ACC112 (cell line): ENCODE measurements around the gene FOSB.

Experiments used
- H2AFZ ChIP-seq: fragments of 200-600 bp; sonication (generic); one replicate; pipeline ENCODE4 v1.6.0; 2017; ENCODE audit warnings: antibody characterized with exemption, low read length; ENCODE audit not compliant: unreplicated experiment
- H3K27ac ChIP-seq: fragments of 200-600 bp; sonication (generic); 2 replicates; pipeline ENCODE4 v1.5.1; 2014; ENCODE audit warnings: low read depth, mild to moderate bottlenecking, antibody characterized with exemption, low read length, moderate library complexity
- H3K27me3 ChIP-seq: fragments of 200-600 bp; sonication (generic); 2 replicates; pipeline ENCODE4 v1.6.1; 2014; ENCODE audit warnings: mild to moderate bottlenecking, antibody characterized with exemption, low read length, moderate library complexity, mixed read lengths; ENCODE audit not compliant: insufficient read depth
- H3K36me3 ChIP-seq: fragments of 200-600 bp; sonication (generic); 2 replicates; pipeline ENCODE4 v1.6.1; 2016; ENCODE audit warnings: mild to moderate bottlenecking, antibody characterized with exemption, low read length, moderate library complexity, mixed read lengths; ENCODE audit not compliant: insufficient read depth
- H3K4me1 ChIP-seq: fragments of 200-600 bp; sonication (generic); one replicate; pipeline ENCODE4 v1.6.1; 2016; ENCODE audit warnings: low read length, mixed read lengths; ENCODE audit not compliant: insufficient read depth, unreplicated experiment, control insufficient read depth
- H3K4me3 ChIP-seq: fragments of 200-600 bp; sonication (generic); 2 replicates; pipeline ENCODE4 v1.5.1; 2014; ENCODE audit warnings: mild to moderate bottlenecking, low read depth, low read length
- H3K79me2 ChIP-seq: fragments of 200-600 bp; sonication (generic); one replicate; pipeline ENCODE4 v1.6.0; 2016; ENCODE audit warnings: low read length; ENCODE audit not compliant: control insufficient read depth, unreplicated experiment, insufficient read depth

Gene FOSB

DNA sequence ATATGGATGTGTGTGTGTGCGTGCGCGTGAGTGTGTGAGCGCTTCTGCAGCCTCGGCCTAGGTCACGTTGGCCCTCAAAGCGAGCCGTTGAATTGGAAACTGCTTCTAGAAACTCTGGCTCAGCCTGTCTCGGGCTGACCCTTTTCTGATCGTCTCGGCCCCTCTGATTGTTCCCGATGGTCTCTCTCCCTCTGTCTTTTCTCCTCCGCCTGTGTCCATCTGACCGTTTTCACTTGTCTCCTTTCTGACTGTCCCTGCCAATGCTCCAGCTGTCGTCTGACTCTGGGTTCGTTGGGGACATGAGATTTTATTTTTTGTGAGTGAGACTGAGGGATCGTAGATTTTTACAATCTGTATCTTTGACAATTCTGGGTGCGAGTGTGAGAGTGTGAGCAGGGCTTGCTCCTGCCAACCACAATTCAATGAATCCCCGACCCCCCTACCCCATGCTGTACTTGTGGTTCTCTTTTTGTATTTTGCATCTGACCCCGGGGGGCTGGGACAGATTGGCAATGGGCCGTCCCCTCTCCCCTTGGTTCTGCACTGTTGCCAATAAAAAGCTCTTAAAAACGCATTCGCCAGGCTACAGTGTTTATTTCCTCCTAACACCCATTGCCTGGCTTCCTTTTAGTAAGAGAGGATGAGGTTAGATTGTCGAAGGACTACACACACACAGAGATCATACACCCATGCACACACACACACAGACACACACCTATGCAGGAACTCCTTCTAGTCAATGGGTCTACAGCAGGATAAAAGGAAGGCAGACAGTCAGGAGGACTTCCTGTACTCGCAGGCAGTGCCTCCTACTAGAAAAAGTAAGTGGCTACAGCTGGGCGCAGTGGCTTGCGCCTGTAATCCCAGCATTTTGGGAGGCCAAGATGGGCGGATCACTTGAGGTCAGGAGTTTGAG is 7.1 kb downstream of the FOSB start:
- Histone ChIP-seq H3K4me1 (peaks cover 3% of the 10 kb centered on the region), H3K27me3 (no peaks in the 10 kb centered on the region)

DNA sequence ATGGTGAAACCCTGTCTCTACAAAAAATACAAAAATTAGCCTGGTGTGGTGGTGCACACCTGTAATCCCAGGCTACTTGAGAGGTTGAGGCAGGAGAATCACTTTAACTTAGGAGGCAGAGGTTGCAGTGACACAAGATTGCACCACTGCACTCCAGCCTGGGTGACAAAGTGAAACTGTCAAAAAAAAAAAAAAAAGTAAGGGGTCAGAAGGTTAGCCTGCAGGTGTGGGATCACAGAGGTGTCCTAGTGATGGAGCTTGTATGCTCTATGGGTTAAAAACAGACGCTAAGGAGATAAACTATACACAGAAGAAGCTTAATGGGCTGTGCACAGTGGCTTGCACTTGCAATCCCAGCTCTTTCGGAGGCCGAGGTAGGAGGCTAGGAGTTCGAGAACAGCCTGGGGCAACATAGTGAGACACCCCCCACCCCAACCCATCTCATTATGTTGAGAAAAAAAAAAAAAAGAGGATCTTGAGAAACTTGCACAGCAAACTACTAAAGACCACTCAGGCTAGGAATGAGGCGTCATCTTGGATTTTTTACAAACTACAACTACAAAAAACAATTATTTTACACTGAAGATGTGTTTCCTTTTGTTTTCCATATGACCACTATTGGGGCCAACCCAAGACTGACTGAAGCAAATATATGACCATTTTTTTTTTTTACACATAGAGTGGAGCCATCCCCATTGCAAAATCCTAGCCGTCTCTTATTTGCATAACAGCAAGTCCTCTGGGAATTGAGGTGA is 7.9 kb downstream of the FOSB start:
- H3K27ac ChIP-seq = no peak overlapping the region

More for the DNA sequence above, 7.1 kb downstream of the FOSB start:
- Histone ChIP-seq H3K27ac (no peak overlapping the region), H2AFZ (no peak overlapping the region), H3K79me2 (no peaks in the 10 kb centered on the region), H3K36me3 (no peaks in the 10 kb centered on the region), H3K4me3 (no peak overlapping the region)

DNA sequence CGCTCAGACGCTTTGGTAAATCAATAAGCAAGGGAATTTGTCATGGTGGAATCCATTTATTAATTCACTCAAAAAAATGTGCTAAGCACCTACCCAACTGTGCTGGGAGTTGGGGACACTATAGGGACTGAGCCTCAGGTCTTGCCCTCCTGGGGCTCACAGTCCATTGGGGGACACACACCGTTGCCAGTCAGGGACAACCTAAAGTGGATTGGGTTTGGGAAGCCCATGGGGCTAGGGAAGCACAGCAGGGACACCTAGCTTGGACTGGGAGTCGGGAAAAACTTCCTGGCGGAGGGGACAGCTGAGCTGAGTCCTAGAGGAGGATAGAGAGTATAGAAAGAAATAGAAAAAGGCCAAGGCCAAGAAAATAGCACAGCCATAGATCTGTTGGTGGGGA is 8.5 kb downstream of the FOSB start:
- no peak overlapping the region for H3K27ac ChIP-seq
- no peaks in the 10 kb centered on the region for H3K27me3 ChIP-seq
- H3K4me1 ChIP-seq = peaks cover 3% of the 10 kb centered on the region
- no peak overlapping the region for H3K4me3 ChIP-seq
- no peaks in the 10 kb centered on the region for H3K36me3 ChIP-seq
- no peak overlapping the region for H2AFZ ChIP-seq
- no peaks in the 10 kb centered on the region for H3K79me2 ChIP-seq

More for the DNA sequence above, 7.9 kb downstream of the FOSB start:
- Histone ChIP-seq H3K4me3 (no peak overlapping the region), H3K79me2 (no peaks in the 10 kb centered on the region), H3K36me3 (no peaks in the 10 kb centered on the region), H2AFZ (no peak overlapping the region), H3K4me1 (peaks cover 3% of the 10 kb centered on the region), H3K27me3 (no peaks in the 10 kb centered on the region)

DNA sequence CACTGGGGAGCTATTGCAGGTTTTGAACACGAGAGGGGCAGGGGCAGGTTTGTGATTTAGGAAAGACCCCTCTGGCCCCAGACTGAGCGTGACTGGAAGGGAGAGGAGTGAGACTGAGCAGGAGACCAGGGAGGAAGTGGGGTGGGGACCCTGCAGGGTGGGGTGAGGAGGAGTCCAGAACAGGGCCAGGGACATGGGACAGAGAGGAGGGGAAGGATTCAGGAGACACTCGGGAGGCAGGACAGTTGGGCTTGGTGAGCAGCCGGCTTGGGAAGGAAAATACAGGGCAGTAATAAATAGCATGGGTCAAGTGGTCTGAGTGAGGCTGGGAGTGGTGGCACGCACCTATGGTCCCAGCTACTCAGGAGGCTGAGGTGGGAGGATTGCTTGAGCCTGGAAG is 9.4 kb downstream of the FOSB start:
- Histone ChIP-seq H3K4me3 (no peak overlapping the region), H2AFZ (no peak overlapping the region), H3K4me1 (peaks cover 3% of the 10 kb centered on the region), H3K27ac (no peak overlapping the region), H3K36me3 (no peaks in the 10 kb centered on the region), H3K79me2 (no peaks in the 10 kb centered on the region), H3K27me3 (no peaks in the 10 kb centered on the region)

DNA sequence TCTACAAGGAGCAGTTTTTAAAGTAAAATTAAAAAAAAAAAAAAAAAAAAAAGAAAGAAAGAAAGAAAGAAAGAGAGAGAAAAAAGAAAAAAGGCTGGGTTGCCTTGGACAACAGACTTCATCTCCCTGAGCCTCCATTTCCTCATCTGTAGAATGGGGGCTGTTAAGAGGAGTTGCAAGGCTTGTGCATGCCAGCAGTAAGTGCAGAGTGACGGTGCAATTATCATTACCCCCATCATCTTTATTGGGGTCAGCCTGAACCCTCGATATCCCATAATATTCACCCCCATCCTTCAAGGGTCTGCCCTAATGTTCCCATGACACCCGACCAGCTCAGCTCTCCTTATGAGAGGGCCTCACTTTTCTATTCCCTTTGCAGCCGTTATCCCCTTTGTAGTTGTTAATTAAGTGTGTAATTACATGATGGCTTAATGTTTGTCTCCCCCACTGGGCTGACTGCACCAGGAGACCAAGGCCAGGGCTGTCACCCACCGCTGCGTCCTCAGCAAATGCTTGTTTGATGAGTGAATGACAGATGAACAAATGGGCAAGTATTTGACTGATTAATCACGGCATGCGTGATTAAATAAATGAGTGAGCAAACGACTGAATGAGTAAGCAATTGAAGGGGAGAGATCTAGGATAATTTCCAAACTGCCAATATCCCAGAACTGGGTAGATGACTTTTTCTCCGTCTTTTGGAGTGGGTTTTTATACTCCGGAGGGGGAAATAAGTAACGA is 10.1 kb downstream of the FOSB start:
- Histone ChIP-seq H3K27me3 (no peaks in the 10 kb centered on the region), H3K27ac (peak overlapping the region; percentile 93), H2AFZ (no peak overlapping the region), H3K79me2 (no peaks in the 10 kb centered on the region), H3K4me3 (peak overlapping the region; percentile 78), H3K36me3 (no peaks in the 10 kb centered on the region), H3K4me1 (peaks cover 3% of the 10 kb centered on the region)

DNA sequence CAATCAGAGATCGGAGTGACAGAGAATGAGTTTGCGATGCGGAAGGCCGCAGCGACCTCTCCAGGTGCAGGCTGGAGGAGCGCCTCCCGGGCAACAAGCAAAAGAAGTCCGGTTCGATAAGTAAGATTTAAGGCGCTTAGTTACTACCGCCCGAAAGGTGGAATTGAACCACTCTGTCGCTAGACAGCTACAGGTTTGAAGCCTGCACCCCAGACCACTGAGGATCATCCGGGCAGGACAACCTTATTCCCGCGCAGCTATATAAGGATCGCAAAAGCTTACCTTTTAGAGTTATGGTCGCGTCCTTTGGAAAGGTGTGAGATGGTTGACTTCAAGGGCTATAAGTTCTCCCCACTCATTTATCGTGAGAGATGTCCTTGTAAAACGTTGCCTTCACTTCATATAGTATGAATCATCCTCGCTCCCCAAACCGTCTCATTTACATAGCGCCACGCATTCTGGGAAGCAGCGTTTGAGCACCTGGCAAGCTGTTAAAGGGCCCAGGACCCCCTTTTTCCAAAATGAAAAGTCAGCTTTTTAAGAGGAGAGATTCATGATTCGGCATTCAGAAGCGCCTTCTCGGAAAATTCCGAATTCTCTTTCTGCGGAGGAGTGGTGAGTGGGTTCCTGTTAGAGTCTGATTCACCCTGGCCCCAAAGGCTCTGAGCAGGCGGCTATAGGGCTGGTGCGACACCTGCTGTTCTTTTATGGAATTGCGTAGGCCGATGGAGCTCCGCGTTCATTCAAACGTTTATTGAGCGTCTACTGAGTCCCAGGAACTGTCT is 10.8 kb downstream of the FOSB start:
- Histone ChIP-seq H3K4me1 (peaks cover 3% of the 10 kb centered on the region), H3K79me2 (no peaks in the 10 kb centered on the region), H2AFZ (peak overlapping the region; percentile 49), H3K27ac (peak overlapping the region; percentile 93), H3K36me3 (no peaks in the 10 kb centered on the region), H3K4me3 (peak overlapping the region; percentile 78), H3K27me3 (no peaks in the 10 kb centered on the region)

DNA sequence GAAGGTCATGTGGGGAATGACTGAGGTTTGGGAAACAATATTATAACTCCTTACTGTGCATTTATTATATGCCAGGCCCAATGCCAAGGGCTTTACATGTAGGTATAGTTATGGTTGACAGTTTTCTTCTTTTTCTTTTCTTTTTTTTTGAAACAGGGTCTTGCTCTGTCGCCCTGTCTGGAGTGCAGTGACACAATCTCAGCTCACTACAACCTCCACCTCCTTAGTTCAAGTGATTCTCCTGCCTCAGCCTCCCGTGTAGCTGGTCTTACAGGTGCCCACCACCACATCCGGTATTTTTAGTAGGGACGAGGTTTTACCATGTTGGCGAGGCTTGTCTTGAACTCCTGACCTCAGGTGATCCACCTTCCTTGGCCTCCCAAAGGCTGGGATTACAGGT is 15.2 kb downstream of the FOSB start:
- no peak overlapping the region for H3K27ac ChIP-seq
- H3K27me3 ChIP-seq = no peaks in the 10 kb centered on the region
- no peak overlapping the region for H2AFZ ChIP-seq
- no peaks in the 10 kb centered on the region for H3K79me2 ChIP-seq
- H3K4me1 ChIP-seq = peaks cover under 1% of the 10 kb centered on the region
- H3K4me3 ChIP-seq = no peak overlapping the region
- no peaks in the 10 kb centered on the region for H3K36me3 ChIP-seq

DNA sequence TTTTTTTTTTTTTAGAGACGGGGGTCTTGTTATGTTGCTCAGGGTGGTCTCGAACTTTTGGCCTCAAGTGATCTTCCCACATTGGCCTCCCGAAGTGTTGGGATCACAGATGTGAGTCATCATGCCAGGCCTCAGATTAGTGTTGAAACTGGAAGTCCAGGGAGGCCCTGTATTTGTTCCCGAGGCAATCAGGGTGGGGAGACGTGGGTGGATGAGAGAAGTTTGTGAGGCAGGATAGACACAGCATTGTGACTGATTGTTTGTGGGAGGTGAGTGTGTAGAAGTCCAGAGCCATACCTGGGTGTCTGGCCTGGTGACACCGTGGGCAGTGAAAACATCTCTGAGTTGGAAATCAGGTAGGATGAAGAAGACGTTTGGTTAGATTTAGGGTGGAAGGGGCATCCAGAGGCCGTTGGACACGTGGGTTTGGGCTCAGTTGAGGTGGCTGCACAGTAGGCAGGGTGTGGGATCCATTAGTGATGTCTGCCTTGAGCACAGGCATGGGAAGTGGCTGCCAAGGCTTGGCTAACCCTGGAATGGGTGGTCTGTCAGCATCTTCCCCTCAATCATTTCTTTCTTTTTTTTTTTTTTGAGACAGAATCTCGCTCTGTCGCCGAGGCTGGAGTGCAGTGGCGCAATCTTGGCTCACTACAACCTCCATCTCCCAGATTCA is 16.6 kb downstream of the FOSB start:
- Histone ChIP-seq H2AFZ (no peak overlapping the region), H3K4me3 (no peak overlapping the region), H3K27me3 (no peaks in the 10 kb centered on the region), H3K4me1 (no peaks in the 10 kb centered on the region), H3K79me2 (no peaks in the 10 kb centered on the region), H3K36me3 (no peaks in the 10 kb centered on the region), H3K27ac (no peak overlapping the region)

DNA sequence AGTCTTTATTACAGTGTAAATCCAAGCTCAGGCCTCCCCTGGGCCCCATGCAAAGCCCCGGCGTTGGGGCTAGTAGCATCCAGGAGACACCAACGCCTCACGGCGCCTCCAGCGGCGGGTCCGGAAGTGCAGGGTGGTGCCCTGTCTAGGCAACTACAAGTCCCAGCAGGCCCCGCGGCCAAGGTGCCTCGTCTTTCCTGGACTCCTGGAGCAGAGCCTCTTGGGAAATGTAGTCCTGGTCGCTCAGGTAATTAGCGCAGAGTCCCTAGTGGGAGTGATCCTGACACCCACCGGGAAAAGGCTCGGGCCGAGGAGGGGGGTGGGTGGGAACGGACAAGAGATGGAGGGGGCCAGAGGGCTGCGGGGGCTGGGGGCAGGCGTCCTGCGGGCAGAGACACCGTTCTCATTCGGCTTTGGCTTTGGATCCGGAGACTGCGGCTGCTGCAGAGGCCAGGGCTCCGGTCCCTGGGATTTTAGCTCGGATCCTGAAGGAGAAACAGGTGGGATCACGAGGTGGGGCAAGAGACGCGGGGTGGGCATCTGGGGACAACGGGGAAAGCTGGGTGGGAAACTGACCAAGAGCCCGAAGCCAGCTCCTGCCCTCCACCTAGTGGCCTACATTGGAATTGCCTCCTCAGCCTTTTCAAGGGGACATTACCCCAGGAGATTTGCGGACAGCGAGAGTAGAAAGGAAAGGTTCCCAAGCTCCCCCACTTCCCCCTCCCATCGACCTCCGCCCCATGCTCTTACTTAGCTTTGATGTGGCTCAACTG is 17.7 kb downstream of the FOSB start:
- Histone ChIP-seq H3K79me2 (no peaks in the 10 kb centered on the region), H3K36me3 (no peaks in the 10 kb centered on the region), H3K27me3 (no peaks in the 10 kb centered on the region), H3K27ac (no peak overlapping the region), H2AFZ (peak overlapping the region; percentile 75), H3K4me1 (no peaks in the 10 kb centered on the region), H3K4me3 (peak overlapping the region; percentile 74)
